Fibroblast of the conjunctiva (primary cell): ENCODE data around the gene MED20.
"Not testable (repeated sequence)": the region's sequence is repeated elsewhere in the genome, so short reads cannot be mapped to it uniquely, and the experiment has no call there.

Experiments
- DNase-seq: peaks from one replicate; pipeline ENCODE4 v3.0.0-alpha.2; 2010; ENCODE audit warnings: low read depth

Gene MED20

GRCh38 chr6:41920921-41921711, at the start of gene MED20, which contains the start of gene BYSL:
Gene MED20 (minus strand): TSS chr6:41921139. CDS start chr6:41921018, 121 bp downstream.
Gene BYSL (plus strand): TSS chr6:41921499. CDS start chr6:41921563, 64 bp downstream.
- peak; percentile 84 for DNase-seq

- no peak for DNase-seq
Measured at GRCh38 chr6:41970436-41970846, 49.5 kb upstream of the MED20 start.

GRCh38 chr6:41967312-41968287, 46.7 kb upstream of the MED20 start:
- no peak for DNase-seq

GRCh38 chr6:41966961-41967311, 46.0 kb upstream of the MED20 start:
- DNase-seq = no peak

GRCh38 chr6:41966214-41966920, 45.4 kb upstream of the MED20 start:
- no peak for DNase-seq

DNA sequence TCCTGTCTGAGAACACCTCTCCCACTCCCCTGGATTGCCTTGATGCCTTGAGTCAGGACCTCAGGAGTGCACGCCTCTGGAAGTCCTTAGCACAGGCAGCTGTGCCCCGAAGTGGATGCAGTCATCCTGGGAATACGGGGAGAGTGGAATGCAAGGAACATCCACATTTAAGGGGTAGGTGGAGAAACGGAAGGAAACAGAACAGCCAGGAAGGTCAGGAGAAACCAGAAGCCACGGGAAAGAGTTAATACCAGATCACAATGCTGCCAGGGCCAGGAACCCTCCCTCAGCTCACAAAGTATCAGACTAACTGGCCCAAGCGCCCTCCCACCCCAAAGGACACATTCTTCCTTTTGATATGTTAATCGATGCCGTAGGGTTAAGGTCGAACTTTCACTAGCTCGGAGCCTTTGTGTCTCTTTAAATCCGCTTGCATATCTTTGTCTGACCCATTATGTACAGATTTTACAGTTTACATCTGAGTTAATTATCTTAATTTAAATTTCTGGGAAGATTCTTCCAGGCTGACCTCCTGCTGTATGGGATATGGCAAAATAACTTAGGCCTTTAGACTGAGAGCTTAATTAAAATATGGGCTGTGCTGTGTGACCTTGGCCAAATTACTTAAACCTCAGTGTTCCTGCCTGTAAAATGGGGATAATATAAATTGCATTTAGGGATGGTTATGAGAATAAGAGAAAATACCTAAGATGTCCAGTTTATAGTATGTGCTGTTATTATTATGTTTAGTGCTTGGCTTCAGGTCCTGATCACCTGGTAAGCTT, 44.7 kb upstream of the MED20 start:
- no peak for DNase-seq

GRCh38 chr6:41964201-41964887, 43.4 kb upstream of the MED20 start:
- no peak for DNase-seq

GRCh38 chr6:41963371-41963770, 42.4 kb upstream of the MED20 start:
- no peak for DNase-seq

DNA sequence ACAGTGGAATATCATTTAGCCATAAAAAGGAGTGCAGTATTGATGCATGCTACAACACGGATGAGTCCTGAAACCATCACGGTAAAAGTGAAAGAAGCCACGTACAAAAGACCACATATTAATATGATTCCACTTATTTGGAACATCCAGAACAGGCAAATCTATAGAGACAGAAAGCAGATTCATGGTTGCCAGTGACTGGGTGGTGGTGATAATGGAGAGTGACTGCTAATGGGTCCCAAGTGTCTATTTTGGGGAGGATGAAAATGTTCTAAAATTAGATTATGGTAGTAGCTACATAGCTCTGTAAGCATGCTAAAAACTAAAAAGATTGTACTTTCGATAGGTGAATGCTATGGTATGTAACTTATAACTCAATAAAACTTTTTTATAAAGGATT, 39.1 kb upstream of the MED20 start:
- DNase-seq = no peak

GRCh38 chr6:41958022-41958856, 37.3 kb upstream of the MED20 start:
- no peak for DNase-seq

DNA sequence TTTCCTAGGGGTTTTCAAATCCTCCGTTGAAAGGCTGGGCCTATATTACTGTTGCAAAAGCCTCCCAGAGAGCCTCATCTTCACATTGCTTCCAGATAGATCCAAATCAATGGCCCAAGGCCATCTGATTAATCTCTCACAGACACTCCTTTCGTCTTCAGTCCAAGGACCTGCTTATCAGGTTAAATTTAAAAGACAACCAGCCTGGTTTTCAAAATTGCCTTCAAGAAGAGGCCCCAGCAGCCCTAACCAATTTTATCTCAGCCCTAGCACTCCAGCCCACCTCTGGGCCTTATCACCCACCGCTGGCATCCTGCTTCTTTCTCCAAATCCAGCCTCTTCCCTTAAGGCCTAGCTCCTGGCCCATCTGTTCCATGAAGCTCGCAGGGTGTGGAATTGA, 36.2 kb upstream of the MED20 start:
- DNase-seq = no peak

DNA sequence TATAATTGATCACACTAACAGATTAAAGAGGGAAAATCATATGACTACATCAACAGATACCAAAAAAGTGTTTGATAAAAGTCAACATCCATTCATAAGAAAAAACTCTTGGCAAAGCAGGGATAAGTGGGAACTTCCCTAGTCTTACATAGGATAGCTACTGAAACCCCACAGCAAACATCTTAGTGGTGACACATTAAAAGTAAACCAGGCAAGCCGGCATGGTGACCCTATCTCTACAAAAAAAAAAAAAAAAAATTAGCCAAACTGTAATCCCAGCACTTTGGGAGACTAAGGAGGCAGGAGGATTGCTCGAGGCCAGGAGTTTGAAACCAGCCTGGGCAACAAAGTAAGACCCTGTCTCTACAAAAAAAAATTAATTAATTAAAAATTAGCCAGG, 34.5 kb upstream of the MED20 start:
- DNase-seq = no peak

GRCh38 chr6:41954668-41955067, 33.7 kb upstream of the MED20 start:
- no peak for DNase-seq

DNA sequence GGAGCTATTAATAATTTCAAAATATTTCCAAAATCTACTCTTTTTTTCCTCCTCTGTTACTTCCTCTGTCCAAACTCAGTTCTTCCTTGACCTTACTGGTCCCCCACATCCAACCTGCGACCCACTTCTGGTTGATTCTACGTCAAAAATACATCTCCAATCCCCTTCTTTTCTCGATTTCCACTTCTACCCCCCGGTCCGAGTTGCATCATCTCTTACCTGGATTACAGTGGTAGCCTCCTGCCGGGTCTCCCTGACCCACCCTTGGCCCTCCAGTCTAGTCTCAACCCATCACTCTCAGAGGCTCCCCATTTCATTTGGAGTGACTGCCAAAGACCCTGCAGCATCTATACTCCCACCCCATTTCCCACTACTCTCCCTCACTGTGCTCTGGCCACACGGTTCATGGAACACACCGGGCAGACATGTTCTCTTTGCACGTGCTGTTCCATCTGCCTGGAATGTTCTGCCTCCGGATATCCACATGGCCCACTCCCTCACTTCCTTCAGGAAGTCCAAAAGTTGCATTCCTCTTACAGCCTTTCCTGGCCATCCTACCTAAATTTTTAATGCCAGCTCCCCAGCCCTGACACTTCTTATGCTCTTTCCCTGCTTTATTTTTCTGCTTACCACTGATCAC, 26.8 kb upstream of the MED20 start:
- no peak for DNase-seq

DNA sequence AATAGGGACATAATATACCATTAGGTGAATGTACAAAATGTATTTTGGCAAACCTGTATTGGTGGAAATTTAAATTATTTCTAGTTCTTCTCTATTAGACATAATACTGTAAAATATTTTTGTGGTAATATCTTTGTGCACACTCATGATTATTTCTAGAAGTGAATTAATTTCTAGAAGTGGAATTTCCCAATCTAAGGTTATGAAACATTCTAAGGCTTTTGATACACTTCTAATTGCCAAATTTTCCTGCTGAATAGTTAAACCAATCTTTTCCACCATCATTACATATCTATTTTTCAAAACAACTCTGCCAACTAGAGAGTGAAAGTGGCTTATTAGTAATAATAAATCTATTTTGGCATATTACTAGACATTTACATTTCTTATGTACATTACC, 22.5 kb upstream of the MED20 start:
- no peak for DNase-seq

- DNase-seq = not testable (repeated sequence)
Measured at GRCh38 chr6:41942882-41943281, 21.9 kb upstream of the MED20 start.

GRCh38 chr6:41942067-41942851, 21.3 kb upstream of the MED20 start:
- DNase-seq = no peak

DNA sequence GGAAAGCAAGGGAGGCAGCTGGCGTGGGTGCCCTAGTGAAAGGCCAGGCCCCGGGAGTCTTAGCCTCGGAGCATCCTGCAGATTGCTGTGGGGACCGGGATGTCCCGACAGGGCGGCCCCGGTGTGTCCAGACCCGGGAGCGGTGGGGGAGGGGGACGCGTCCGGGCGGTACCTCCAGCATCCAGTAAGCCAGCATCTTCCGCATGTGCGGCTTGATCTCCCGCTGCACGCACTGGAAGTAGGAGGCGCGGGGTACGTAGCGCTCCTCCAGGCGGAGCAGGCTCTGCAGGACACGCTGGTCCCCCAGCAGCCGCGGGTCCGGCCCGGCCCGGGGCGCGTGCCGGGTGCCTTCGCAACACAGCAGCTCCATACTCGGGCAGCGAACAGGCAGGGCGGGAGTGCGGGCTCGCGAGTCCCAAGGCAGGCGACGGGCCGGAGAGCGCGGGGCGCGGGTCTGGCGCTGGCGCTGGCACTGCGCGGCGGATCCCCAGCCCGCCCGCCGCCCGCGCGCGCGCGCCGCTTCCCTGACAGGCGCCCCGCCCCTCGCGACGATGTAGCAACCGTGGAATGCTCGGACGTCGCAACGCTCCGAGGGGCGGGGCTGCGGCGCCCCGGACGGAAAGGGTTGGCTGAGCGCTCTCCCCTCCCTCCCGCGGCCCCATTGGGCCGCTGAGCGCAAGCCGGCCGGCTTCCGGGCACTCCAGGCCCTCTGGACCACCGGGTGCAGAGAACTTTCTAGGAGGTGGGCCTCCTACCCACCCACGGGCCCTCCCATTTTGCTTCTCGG, 20.5 kb upstream of the MED20 start, which contains the start of gene CCND3:
Gene CCND3, minus strand, starts transcription at position 529 of the 787 bp plus-strand sequence. Its CDS starts 159 bp downstream, at position 370.
- DNase-seq = no peak
